ENCODE results near the gene MRGPRX2. TPM values are rescaled to one million over a fixed set of nuclear protein-coding genes. Genes with fewer than 3 reads are reported as not detected.

The MRGPRX2 gene
- not detected in 5 replicates for total RNA-seq (2022; extraction: Qiagen RNA extraction)

GRCh38 chr11:19060629-19061028, at the start of gene MRGPRX2:
TSS of gene MRGPRX2 (minus strand) at chr11:19060717. CDS start at chr11:19056402, 4,315 bp downstream.

Other genes with a start within 250 kb of the MRGPRX2 start
- not detected in 5 replicates for gene MRGPRX1, start 121.3 kb downstream of the MRGPRX2 start, total RNA-seq (2022; extraction: Qiagen RNA extraction)
- gene ZDHHC13, start 56.5 kb upstream of the MRGPRX2 start, total RNA-seq (2022; extraction: Qiagen RNA extraction): 13.0 to 16.9 TPM (median 15.6 TPM) in 5 replicates
- gene CSRP3, start 141.3 kb upstream of the MRGPRX2 start, total RNA-seq (2022; extraction: Qiagen RNA extraction): not detected in 5 replicates
- gene E2F8, start 180.2 kb upstream of the MRGPRX2 start, total RNA-seq (2022; extraction: Qiagen RNA extraction): 5.3 to 6.2 TPM (median 5.9 TPM) in 5 replicates